Stimulated activated CD8-positive, alpha-beta memory T cell treated with anti-CD3 and anti-CD28 coated beads, Interleukin-12 subunit alpha, Interleukin-12 subunit beta, amount 100 ng/mL, for 1 hour (primary cell): ENCODE data around the gene CHTF18.

Source experiments
- DNase-seq: peaks from one replicate; pipeline ENCODE4 v3.0.0-alpha.2; 2020; ENCODE audit warnings: low read depth

The CHTF18 gene

DNA sequence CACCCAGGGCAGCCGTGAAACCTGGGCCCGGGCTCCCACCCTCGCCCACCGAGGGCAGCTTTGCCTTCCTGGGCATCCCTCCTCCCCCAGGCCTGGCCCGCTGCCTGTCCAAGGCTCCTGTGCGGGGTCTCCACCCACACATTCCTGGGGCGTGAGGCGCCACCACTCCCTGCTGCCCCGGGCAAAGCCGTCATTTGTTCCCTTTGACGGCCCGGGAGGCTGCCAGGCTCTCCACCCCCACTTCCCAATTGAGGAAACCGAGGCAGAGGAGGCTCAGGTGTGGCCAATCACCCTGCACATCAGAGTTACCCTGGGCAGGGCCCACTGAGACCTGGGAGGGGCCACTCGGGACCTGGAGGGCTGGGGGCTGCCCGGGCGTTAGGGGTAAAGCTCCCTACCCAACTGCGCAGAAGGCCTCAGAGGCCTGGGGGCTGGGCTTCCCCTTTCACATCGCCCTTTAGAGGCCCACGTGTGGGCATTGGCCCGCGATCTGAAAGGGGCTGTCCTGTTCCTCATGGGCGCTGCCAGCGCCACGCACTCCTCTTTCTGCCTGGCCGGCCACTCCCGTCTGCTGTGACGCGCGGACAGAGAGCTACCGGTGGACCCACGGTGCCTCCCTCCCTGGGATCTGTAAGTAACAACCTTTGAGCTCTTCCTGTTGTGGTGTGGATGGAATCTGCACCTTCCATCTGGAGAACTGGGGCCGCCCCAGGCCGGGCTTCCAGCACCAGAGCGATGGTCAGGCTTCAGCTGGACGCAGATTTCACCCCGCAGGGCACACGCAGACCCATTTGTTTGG is 27.7 kb upstream of the CHTF18 start, which contains the start of gene MSLN:
Gene MSLN (plus strand): TSS at position 190 of the 799 bp plus-strand sequence. CDS start 1,947 bp downstream, outside the sequence.
- DNase-seq, result no peak

DNA sequence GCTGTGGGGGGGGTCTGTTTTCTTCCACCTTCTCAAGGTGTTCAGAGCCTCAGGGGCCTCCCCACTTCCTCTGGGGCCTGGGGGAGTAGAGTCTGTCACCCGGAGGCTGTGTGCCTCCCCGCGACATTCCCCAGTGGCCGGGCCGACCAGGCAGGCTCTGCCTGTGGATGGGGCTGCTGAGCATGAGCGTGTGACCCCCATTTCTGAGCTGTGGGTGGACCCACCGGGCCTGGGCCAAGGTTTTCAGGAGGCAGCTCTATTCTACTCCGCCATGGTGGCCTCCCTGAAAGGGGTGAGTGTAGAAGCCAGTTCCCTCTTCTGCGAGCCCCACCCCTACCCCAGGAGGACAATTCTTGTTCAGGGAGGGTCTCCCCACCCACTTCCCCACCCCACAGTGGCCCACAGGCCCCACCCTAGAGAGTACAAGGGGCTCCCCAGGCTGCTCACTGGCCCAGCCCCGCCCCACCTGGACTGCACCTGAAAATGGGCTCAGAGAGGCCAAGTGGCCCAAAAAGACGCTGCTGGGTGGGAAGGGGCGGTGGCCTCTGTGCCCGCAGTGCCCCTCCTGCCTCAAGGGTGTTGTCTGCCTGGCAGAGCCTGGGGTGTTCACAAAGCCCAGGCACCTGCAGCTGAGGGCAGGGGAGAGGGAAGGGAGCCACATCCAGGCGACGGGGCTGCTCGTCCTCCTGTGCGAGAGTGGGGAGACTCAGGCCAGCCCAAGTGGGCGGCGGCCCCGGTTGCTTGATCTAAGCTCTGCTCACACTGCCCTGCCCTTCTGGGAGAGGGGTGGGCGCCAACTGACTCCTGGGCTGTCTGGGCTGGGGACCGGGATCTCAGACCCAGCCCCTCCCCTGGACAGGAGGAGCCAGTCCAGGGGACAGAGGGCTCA is 26.6 kb upstream of the CHTF18 start:
- no peak for DNase-seq

DNA sequence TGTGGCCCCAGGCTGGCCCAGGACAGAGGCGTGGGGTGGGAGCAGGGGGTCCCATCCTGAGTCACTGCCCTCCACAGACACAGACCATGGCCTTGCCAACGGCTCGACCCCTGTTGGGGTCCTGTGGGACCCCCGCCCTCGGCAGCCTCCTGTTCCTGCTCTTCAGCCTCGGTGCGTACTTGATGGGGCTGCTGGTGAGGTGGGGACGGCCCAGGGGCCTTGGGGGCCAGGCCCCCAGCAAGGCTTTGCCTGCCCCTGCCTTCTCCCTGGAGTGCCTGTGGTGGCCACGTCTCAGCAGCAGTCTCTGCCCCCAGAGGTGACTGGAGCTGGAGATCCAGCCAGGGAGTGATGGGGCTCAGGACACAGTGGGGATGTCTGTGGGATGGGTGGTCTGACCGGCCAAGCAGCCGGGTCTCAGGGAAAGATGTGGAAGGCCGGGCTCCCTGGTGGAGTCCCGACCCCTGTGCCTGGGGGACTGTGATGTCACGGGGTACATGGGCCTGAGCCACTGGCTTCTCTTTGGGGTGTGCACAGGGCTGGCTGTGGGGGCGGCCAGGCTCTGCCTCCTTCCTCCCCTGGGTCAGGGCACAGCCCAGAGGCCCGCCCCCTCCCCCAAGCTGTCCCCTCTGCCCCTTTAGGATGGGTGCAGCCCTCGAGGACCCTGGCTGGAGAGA is 25.7 kb upstream of the CHTF18 start:
- no peak for DNase-seq

DNA sequence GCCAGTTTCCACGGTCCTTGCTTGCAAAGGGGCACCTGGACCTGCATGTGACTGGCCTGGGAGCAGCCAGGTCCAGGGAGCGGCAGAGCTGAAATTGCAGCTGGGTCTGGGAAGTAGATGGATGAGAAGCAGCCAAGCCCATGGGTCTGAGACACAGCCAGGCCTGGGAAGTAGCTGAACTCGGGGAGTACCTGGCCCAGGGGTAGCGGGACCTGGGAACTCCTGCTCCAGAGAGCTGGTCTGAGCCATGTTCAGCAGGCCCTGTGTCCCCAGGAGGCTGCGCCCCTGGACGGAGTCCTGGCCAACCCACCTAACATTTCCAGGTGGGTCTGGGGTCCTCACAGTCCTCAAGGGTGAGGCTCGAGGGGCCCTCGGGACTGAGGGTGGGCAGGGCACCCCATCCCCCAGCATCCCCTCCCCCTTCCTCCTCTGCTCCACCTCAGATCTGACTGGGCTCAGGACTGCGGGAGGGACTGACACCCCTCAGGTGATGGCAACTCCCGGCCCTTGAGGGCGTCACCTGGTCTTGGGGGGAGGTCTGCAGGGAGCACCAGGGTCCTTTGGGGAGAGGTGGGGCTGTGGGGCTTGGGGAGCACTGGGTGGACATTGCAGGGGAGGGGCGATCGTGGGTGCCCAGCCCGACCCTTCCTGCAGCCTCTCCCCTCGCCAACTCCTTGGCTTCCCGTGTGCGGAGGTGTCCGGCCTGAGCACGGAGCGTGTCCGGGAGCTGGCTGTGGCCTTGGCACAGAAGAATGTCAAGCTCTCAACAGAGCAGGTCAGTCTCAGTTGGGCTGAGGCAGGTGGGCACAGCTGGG is 24.8 kb upstream of the CHTF18 start:
- DNase-seq, result no peak

DNA sequence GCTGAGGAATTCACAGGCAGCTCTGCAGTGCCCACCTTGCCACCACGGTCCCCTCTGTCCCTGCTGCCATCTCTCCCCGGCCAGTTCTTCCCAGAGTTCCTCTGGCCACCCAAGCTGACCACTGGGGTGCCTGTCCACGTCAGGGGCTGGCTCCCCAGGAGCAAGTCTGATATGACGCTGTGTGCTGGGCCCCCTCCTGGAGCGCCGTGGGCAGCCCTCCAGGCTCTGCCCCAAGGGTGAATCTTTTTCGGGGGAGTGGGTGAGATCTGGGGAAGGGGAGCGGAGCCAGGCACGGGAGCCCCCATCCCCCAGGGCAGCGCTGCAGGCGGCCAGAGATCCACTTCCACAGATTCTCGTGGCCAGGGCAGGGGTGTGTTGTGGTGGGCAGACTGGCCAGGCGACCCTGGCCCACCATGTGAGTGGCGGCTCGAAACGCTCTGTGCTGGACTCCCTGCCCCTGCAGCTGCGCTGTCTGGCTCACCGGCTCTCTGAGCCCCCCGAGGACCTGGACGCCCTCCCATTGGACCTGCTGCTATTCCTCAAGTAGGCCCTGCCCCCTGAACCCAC is 24.2 kb upstream of the CHTF18 start:
- no peak for DNase-seq

DNA sequence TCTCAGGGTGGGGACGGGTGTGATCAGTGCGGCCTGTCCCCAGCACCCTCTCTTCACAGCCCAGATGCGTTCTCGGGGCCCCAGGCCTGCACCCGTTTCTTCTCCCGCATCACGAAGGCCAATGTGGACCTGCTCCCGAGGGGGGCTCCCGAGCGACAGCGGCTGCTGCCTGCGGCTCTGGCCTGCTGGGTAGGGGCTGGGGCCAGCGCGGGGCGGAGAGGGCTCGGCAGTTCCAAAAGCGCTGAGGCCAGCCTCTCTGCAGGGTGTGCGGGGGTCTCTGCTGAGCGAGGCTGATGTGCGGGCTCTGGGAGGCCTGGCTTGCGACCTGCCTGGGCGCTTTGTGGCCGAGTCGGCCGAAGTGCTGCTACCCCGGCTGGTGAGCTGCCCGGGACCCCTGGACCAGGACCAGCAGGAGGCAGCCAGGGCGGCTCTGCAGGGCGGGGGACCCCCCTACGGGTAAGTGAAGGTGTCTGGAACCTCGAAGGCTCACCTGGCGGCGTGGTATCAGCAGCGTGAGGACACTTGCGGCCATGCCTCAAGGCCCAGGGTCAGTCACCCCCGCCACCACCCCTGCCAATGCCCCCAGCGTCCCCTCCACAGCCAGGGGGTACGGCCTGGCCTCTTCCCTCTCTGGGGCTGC is 23.5 kb upstream of the CHTF18 start:
- DNase-seq, result no peak

DNA sequence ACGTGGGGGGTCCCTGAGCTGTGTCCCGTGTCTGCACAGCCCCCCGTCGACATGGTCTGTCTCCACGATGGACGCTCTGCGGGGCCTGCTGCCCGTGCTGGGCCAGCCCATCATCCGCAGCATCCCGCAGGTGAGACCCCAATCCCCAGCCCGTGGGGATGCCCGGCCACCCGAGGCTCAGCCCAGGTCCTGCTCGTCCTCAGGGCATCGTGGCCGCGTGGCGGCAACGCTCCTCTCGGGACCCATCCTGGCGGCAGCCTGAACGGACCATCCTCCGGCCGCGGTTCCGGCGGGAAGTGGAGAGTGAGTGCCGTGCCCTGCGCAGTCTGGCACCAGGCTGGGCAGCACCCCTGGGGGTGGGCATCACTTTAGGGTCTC is 22.9 kb upstream of the CHTF18 start:
- no peak for DNase-seq

DNA sequence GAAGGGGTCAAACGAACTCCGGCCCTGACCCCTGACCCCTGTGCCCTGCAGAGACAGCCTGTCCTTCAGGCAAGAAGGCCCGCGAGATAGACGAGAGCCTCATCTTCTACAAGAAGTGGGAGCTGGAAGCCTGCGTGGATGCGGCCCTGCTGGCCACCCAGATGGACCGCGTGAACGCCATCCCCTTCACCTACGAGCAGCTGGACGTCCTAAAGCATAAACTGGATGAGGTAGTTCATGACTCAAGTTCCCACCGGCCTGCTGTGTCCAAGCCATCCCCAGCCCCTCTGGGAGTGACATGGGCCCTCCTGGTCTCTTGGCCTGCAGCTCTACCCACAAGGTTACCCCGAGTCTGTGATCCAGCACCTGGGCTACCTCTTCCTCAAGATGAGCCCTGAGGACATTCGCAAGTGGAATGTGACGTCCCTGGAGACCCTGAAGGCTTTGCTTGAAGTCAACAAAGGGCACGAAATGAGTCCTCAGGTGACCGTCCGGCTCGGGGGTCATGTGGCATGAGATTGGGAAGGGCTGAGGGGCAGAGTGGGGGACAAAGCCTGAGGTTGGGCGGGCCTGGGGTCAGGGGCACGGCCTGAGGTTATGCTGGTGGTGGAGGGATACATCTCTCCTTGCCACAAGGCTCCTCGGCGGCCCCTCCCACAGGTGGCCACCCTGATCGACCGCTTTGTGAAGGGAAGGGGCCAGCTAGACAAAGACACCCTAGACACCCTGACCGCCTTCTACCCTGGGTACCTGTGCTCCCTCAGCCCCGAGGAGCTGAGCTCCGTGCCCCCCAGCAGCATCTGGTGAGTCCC is 22.2 kb upstream of the CHTF18 start:
- DNase-seq, result no peak

DNA sequence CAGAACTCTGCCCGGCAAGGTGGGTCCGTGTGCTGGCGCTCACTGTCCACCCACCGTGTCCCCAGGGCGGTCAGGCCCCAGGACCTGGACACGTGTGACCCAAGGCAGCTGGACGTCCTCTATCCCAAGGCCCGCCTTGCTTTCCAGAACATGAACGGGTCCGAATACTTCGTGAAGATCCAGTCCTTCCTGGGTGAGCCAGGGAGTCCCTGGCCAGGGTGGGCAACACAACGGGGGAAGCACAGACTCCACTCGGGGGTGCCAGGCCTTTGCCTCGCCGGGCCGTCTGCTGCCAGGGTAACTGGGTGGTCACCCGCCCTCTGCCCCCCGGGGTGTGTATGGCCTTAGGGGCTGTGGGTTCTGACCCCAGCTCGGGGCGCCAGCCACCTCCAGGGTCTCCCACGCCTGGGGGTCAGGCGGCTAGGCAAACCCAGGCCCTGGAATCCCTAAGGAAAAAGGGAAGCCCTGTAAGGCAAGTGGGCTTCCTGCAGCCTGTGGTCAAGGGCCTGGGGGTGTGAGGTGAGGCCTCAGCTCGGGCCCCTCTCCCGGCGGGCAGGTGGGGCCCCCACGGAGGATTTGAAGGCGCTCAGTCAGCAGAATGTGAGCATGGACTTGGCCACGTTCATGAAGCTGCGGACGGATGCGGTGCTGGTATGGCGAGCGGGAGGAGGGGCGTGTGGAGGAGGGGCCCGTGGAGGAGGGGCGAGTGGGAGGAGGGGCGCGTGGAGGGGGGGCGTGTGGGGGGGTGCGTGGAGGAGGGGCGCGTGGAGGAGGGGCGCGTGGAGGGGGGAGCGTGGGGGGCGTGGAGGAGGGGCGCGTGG is 21.4 kb upstream of the CHTF18 start:
- no peak for DNase-seq

DNA sequence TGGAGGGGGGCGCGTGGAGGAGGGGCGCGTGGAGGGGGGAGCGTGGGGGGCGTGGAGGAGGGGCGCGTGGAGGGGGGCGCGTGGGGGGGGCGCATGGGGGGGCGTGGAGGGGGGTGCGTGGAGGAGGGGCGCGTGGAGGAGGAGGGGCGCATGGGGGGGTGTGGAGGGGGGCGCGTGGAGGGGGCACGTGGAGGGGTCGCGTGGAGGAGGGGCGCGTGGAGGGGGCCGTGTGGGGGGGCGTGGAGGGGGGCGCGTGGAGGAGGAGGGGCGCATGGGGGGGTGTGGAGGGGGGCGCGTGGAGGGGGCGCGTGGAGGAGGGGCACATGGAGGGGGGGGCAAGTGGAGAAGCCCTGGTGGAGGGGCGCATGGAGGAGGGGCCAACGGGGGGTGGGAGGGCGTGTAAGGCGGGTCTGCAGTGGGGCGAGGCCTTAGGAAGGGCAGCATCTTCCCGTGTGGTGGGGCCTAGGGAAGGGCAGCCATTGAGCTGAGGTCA is 20.6 kb upstream of the CHTF18 start:
- DNase-seq, result no peak

DNA sequence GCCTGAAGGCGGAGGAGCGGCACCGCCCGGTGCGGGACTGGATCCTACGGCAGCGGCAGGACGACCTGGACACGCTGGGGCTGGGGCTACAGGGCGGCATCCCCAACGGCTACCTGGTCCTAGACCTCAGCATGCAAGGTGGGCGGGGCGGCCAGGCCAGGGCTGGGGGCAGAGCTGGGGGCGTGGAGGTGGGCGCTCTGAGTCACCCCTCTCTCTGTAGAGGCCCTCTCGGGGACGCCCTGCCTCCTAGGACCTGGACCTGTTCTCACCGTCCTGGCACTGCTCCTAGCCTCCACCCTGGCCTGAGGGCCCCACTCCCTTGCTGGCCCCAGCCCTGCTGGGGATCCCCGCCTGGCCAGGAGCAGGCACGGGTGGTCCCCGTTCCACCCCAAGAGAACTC is 20.0 kb upstream of the CHTF18 start:
- DNase-seq, result no peak

DNA sequence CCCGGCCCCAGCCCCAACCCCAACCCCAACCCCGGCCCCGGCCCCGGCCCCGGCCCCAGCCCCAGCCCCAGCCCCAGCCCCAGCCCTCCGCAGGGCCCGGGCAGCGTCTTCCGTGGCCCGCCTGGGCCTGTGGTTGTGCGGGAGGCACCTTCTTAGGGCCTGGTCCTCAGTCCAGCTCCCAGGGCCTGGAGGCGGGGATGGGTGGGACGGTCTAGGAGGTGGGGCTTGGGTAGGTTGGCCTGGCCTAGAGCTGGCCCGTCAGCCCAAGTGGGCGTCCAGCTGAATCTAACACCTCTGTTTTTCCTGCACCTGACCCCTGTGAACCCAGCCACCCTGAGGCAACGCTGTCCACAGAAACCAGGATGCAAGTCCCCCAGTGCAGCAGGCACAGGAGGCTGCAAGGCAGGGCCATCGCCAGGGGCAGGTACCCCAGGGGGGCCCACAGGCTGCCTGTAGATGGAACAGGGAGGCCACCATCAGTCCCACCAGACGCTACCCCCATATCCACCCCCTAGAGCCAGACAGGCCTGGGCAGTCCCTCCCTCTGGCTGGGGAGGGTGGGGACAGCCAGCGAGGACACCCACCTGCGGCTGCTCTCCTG is 19.1 kb upstream of the CHTF18 start:
- DNase-seq, result no peak

DNA sequence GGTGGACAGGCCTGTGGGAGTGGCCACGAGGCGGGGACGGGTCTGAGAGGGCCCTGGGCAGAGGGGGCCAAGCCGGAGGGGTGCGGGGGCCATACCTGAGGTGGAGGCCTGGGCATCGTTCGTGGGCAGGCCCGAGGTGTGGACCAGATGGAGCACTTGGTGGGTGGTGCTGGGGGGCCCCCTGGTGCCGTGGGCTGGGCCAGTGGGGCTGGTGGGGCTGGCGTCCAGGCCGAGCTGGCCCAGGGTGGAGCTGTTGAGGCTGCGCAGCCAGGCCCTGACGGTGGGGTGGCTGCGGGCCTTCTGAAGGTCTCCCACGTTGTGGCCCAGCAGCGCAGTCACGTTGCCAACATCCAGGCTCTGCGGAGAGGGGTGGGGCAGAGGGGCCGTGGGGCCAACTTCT is 18.5 kb upstream of the CHTF18 start:
- no peak for DNase-seq

DNA sequence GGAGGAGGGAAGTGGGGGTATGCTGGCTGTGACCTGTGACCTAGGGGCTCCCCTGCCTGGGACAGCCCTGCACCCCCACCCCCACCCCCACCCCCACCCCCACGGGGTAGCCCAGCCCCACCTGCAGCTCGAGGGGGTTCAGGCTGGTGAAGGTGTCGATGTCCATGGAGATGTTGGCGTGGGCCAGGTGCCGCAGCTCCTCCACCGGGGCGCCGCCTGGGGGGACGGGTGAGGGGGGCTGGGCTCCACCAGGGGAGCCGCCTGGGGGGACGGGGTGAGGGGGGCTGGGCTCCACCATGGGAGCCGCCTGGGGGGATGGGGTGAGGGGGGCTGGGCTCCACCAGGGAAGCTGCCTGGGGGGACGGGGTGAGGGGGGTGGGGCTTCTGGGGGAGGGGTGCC is 18.0 kb upstream of the CHTF18 start:
- no peak for DNase-seq

DNA sequence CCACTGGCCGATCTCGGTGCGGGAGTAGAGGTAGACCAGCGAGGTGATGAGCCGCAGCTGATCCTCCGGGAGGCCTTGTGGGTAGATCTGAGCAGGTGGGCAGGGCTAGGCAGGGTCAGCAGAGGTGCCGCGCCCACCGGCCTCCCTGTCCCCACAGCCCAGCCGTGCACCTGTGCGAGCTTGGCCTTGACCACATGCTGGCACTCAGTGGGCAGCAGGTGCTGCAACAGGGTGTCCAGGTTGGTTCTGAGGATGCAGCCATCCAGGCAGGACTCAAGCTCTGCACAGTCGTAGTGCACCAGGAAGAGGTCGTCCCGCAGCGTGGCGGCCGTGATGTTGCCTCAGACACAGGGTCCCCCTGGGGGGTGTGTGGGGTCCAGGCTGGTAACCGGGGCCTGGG is 15.5 kb upstream of the CHTF18 start:
- no peak for DNase-seq

DNA sequence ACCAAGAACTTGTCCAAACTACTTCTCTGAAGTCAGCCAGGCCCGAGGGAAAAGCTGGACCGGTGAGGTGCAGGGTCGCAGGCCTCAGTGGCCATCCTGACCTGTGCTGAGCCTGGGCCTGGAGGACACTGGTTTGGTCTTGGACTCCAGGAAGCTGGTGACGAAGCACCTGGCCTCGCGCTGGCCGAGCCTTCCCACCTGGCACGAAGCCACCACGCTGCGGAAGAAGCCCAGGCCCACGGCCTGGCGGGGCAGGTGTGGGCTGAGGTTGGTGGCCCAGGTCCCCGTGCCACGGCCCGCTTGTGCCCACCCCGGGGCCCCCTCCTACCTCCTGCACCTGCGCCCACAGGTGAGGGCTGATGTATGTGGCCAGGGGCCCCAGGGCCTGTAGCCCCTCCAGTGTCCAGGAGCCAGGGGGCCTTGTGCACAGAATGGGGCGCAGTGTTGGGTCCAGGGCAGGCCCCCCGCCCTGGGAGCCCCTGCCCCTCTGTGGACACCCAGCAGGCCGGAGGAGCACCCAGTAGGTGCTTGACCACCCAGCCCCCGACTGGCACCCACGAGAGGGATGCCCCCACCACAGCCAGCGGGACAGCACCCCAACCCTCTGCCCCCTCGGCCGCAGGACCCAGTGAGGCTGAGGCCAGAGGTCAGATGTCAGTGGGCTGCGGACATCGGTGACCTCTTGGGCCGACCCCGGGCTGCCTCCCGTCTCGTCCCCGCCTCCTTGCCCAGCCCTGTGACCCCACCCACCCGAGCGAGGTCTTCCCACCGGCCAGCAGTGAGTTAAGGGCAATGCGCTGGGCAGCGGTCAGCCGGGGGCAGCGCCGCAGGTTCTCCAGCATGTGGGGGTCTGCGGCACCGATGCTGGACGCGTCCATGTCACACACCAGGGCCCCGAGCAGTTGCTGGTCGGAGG is 14.1 kb upstream of the CHTF18 start:
- no peak for DNase-seq

DNA sequence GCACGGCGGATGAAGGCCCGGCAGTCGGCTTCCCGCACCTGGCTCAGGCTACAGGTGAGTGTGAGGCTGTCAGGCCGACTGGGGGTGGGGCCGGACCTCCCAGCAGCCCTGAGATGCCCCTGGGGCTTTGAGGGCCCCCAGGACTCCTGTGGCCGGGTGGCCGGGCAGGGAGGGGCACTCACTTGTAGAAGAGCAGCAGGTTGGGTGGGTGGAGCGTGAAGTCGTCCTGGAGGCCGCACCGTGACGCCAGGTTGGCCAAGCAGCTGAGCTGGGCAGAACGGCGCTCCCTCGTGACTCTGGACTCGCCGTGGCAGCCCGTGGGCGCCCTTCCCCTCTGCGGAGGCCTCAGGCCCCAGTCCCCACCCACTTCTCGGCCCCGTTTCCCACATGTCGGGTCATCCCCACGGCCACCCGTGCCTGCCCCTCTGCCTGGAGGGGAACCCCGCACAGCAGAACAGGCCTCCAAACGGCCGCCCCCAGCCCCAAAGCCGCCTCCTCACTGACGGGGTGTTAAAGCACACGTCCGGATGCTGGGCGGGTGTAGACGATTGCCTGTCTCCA is 13.1 kb upstream of the CHTF18 start:
- no peak for DNase-seq
